H1 (cell line): Measurements from ENCODE around the gene CORIN.

Source experiments
- CHD2 ChIP-seq: IDR thresholded peaks from 2 replicates; pipeline ENCODE4 v1.6.1; 2012; ENCODE audit warnings: low read length, improper control_type of control experiment
- EP300 ChIP-seq, 2 experiments: IDR thresholded peaks; 1 replicate in 1 of 2; 2 replicates in 1 of 2; pipeline ENCODE4 v1.6.1; 2011 to 2012; ENCODE audit warnings: low read depth in 2 of 2, low read length in 2 of 2, mild to moderate bottlenecking in 2 of 2, borderline replicate concordance in 1 of 2, inconsistent platforms in 1 of 2, moderate library complexity in 1 of 2
- SAP30 ChIP-seq: fragments of 300-600 bp; sonication (generic); IDR thresholded peaks from 2 replicates; pipeline ENCODE4 v1.7.1; 2012; ENCODE audit warnings: low read length, moderate library complexity, mild to moderate bottlenecking, inconsistent platforms; ENCODE audit not compliant: insufficient read depth, insufficient replicate concordance
- SIRT6 ChIP-seq: IDR thresholded peaks from one replicate; pipeline ENCODE4 v1.7.1; 2012; ENCODE audit warnings: low read length, inconsistent platforms
- SP4 ChIP-seq: IDR thresholded peaks from 2 replicates; pipeline ENCODE4 v1.6.1; 2012; ENCODE audit warnings: low read length, inconsistent platforms
- TF ChIP-seq, protein P1 (sequence below): IDR thresholded peaks from 2 replicates; pipeline ENCODE4 v1.6.1; 2011; ENCODE audit warnings: low read length, improper control_type of control experiment
- TF ChIP-seq, protein P2 (sequence below): IDR thresholded peaks from 2 replicates; pipeline ENCODE4 v1.6.1; 2012; ENCODE audit warnings: low read length, inconsistent platforms
- TF ChIP-seq, protein P3 (sequence below), 3 experiments: IDR thresholded peaks; 1 replicate in 2 of 3; 2 replicates in 1 of 3; pipeline versions ENCODE4 v1.5.1 to v1.6.1; 2011; ENCODE audit warnings: low read length in 3 of 3, mild to moderate bottlenecking in 3 of 3, inconsistent platforms in 2 of 3, low read depth in 1 of 3, moderate library complexity in 1 of 3; ENCODE audit not compliant: insufficient read depth in 1 of 3; ENCODE audit errors: control extremely low read depth in 1 of 3

DNA sequence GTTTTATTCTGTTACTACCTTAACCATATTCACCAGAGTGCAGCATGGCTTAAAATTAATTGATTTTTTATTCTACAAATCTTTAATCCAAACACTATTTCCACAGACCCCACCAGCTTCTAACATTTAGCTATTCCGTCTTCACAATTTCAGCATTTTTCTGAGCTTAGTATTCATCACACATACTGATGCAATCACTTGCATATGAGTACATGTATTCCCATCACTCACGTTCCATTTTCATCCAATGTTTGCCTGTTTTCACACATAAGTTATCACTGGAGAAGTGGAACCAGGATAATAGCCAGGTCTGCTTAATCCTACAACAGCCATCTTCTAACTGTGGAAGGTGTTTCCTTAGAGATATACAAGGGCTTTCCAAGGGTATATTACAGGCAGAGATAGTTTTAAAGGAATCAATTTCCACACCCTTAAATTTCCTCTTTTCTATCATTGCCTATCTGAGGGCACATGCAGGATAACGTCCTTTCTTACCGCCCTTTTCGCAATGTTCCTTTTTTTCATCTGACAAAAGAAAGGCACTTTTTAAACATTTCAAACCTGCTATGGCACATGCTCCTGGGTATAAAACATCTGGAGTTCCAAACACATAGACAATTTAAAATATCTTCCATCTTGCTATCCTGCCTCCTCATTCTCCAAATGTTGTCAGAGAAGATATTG, 115.8 kb downstream of the CORIN start:
- TF ChIP-seq SIRT6 (no peak), EP300 (IDR thresholded peaks at IDR 0.05; ENCODE audit: borderline replicate concordance in 1 of 2, low read depth in 2 of 2, low read length in 2 of 2) (no peak), SP4 (no peak), CHD2 (no peak), SAP30 (no peak)
- TF ChIP-seq, protein P1, sequence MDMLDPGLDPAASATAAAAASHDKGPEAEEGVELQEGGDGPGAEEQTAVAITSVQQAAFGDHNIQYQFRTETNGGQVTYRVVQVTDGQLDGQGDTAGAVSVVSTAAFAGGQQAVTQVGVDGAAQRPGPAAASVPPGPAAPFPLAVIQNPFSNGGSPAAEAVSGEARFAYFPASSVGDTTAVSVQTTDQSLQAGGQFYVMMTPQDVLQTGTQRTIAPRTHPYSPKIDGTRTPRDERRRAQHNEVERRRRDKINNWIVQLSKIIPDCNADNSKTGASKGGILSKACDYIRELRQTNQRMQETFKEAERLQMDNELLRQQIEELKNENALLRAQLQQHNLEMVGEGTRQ = no peak
- TF ChIP-seq, protein P2, sequence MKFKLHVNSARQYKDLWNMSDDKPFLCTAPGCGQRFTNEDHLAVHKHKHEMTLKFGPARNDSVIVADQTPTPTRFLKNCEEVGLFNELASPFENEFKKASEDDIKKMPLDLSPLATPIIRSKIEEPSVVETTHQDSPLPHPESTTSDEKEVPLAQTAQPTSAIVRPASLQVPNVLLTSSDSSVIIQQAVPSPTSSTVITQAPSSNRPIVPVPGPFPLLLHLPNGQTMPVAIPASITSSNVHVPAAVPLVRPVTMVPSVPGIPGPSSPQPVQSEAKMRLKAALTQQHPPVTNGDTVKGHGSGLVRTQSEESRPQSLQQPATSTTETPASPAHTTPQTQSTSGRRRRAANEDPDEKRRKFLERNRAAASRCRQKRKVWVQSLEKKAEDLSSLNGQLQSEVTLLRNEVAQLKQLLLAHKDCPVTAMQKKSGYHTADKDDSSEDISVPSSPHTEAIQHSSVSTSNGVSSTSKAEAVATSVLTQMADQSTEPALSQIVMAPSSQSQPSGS = no peak
- TF ChIP-seq, protein P3, sequence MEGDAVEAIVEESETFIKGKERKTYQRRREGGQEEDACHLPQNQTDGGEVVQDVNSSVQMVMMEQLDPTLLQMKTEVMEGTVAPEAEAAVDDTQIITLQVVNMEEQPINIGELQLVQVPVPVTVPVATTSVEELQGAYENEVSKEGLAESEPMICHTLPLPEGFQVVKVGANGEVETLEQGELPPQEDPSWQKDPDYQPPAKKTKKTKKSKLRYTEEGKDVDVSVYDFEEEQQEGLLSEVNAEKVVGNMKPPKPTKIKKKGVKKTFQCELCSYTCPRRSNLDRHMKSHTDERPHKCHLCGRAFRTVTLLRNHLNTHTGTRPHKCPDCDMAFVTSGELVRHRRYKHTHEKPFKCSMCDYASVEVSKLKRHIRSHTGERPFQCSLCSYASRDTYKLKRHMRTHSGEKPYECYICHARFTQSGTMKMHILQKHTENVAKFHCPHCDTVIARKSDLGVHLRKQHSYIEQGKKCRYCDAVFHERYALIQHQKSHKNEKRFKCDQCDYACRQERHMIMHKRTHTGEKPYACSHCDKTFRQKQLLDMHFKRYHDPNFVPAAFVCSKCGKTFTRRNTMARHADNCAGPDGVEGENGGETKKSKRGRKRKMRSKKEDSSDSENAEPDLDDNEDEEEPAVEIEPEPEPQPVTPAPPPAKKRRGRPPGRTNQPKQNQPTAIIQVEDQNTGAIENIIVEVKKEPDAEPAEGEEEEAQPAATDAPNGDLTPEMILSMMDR (IDR thresholded peaks at IDR 0.05; ENCODE audit: control extremely low read depth in 1 of 3, insufficient read depth in 1 of 3, low read depth in 1 of 3, low read length in 3 of 3) = no peak
